NCI-H146 treated with DMSO at 0.1 percent for 48 hours (cell line): ENCODE results near the gene KHDC4.

Experiments used
- DNase-seq: peaks from one replicate; lab custom pipeline; 2025; ENCODE audit not compliant: unreplicated experiment; lab: John Stamatoyannopoulos, UW

The KHDC4 gene

GRCh38 chr1:155969377-155969791 lies 35.2 kb upstream of the KHDC4 start:
- no peak for DNase-seq

GRCh38 chr1:155968670-155969069 lies 34.5 kb upstream of the KHDC4 start:
- DNase-seq, result no peak

GRCh38 chr1:155968051-155968400 lies 33.8 kb upstream of the KHDC4 start:
- no peak for DNase-seq

GRCh38 chr1:155967341-155968050 lies 33.3 kb upstream of the KHDC4 start:
- no peak for DNase-seq

GRCh38 chr1:155966750-155967149 lies 32.5 kb upstream of the KHDC4 start:
- no peak for DNase-seq

GRCh38 chr1:155966135-155966534 lies 31.9 kb upstream of the KHDC4 start:
- no peak for DNase-seq

- no peak for DNase-seq
Observed at GRCh38 chr1:155964193-155964592, 30.0 kb upstream of the KHDC4 start.

- no peak for DNase-seq
Observed at GRCh38 chr1:155962599-155963211, 28.5 kb upstream of the KHDC4 start.

- DNase-seq, result no peak
Observed at GRCh38 chr1:155961937-155962336, 27.7 kb upstream of the KHDC4 start.

GRCh38 chr1:155960081-155960745 lies 26.0 kb upstream of the KHDC4 start:
- DNase-seq, result no peak

- DNase-seq, result no peak
Observed at GRCh38 chr1:155957411-155957915, 23.2 kb upstream of the KHDC4 start.

- no peak for DNase-seq
Observed at GRCh38 chr1:155954645-155955044, 20.4 kb upstream of the KHDC4 start.

GRCh38 chr1:155952505-155952890 lies 18.3 kb upstream of the KHDC4 start:
- no peak for DNase-seq

- no peak for DNase-seq
Observed at GRCh38 chr1:155951753-155952504, 17.7 kb upstream of the KHDC4 start.

GRCh38 chr1:155950829-155951228 lies 16.6 kb upstream of the KHDC4 start:
- DNase-seq, result no peak

GRCh38 chr1:155947741-155948140 lies 13.5 kb upstream of the KHDC4 start:
- DNase-seq, result no peak

- DNase-seq, result no peak
Observed at GRCh38 chr1:155947292-155947691, 13.1 kb upstream of the KHDC4 start.

- DNase-seq, result no peak
Observed at GRCh38 chr1:155946633-155947219, 12.5 kb upstream of the KHDC4 start.

- DNase-seq, result no peak
Observed at GRCh38 chr1:155944444-155944799, 10.2 kb upstream of the KHDC4 start.

- DNase-seq, result no peak
Observed at GRCh38 chr1:155942578-155943141, 8.4 kb upstream of the KHDC4 start.
